Measurements from ENCODE around the gene LDLRAD2. TPM values are rescaled to one million over a fixed set of nuclear protein-coding genes. Genes with fewer than 3 reads are reported as not detected.
"Not testable (repeated sequence)": the region's sequence is repeated elsewhere in the genome, so short reads cannot be mapped to it uniquely, and the experiment has no call there.

Gene LDLRAD2
- total and polyA plus RNA-seq, 2 donors (not counting 1 experiment from before 2014, with no cell fraction given) = not detected

DNA sequence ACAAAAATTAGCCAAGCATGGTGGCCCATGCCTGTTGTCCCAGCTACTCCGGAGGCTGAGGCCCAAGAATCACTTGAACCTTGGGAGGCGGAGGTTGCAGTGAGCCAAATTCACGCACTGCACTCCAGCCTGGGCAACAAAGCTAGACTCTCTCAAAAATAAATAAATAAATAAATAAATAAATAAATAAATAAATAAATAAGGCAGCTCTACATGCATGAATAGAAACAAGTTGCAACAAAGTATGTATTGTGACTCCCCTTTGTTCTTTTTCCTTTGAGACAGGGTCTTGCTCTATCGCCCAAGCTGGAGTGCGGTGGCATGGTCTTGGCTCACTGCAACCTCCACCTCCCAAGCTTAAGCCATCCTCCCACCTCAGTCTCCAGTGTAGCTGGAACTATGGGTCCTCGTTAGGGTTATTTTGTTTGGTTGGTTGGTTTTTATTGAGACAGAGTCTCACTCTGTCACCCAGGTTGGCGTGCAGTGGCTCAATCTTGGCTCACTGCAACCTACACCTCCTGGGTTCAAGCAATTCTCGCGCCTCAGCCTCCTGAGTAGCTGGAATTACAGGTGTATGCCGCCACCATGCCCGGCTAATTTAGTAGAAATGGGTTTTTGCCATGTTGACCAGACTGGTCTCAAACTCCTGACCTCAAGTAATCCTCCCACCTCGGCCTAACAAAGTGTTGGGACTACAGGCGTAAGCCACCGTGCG, 37.1 kb upstream of the LDLRAD2 start:
- H3K27ac ChIP-seq (ENCODE audit: insufficient read depth, low read length) = no peak overlapping the region
- no peak overlapping the region for H3K4me3 ChIP-seq (replicated peaks in 1 of 4; ENCODE audit: control extremely low read depth in 1 of 4, insufficient read depth in 1 of 4, low read depth in 3 of 4, low read length in 4 of 4)
- no peaks in the 10 kb centered on the region for H3K9me3 ChIP-seq (ENCODE audit: control insufficient read depth, insufficient read depth, low read depth, low read length)
- peaks cover 74% of the 10 kb centered on the region for H3K79me2 ChIP-seq (ENCODE audit: control insufficient read depth, insufficient read depth, low read length)
- no peak for TF ChIP-seq CTCF (conservative IDR thresholded peaks at IDR 0.05 in 1 of 2, IDR thresholded peaks at IDR 0.05 in 1 of 2; ENCODE audit: low read depth in 1 of 2, low read length in 2 of 2)
- no peak for TF ChIP-seq EZH2 (IDR thresholded peaks at IDR 0.05; ENCODE audit: low read length, missing control alignments)
- H3K4me2 ChIP-seq (ENCODE audit: extremely low read depth, insufficient read depth, low read length) = no peak overlapping the region
- no peaks in the 10 kb centered on the region for H3K36me3 ChIP-seq (ENCODE audit: control insufficient read depth, insufficient read depth, low read length)
- no peaks in the 10 kb centered on the region for H3K27me3 ChIP-seq (ENCODE audit: control insufficient read depth, insufficient read depth, low read length)
- no peaks in the 10 kb centered on the region for H4K20me1 ChIP-seq (ENCODE audit: control insufficient read depth, extremely low read depth, insufficient read depth, low read length)
- DNase-seq (ENCODE audit: low read depth in 2 of 2) = no peak
- H2AFZ ChIP-seq (ENCODE audit: low read length) = no peak overlapping the region
- H3K9ac ChIP-seq (ENCODE audit: insufficient read depth, low read length) = no peak overlapping the region
- H3K4me1 ChIP-seq (ENCODE audit: control insufficient read depth, extremely low read depth, insufficient read depth, low read length) = no peaks in the 10 kb centered on the region

DNA sequence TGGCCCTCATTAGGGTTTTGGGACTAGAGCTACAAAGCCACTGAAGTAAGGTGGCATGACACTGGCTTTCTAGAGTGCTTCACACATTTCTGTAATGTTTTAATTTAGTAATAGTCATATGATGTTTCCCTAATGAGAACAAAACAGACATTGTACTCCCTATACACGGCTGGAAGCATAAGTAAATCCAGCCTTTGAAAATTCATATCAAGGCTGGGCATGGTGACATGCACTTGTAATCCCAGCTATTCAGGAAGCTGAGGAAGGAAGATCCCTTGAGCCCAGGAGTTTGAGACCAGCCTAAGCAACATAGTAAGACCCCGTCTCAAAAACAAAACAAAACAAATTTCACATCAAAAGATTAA, 36.5 kb upstream of the LDLRAD2 start:
- TF ChIP-seq EZH2 (IDR thresholded peaks at IDR 0.05; ENCODE audit: low read length, missing control alignments) = no peak
- TF ChIP-seq CTCF (conservative IDR thresholded peaks at IDR 0.05 in 1 of 2, IDR thresholded peaks at IDR 0.05 in 1 of 2; ENCODE audit: low read depth in 1 of 2, low read length in 2 of 2) = no peak
- Histone ChIP-seq H3K4me3 (replicated peaks in 1 of 4; ENCODE audit: control extremely low read depth in 1 of 4, insufficient read depth in 1 of 4, low read depth in 3 of 4, low read length in 4 of 4) (no peak overlapping the region), H3K9me3 (ENCODE audit: control insufficient read depth, insufficient read depth, low read depth, low read length) (no peaks in the 10 kb centered on the region), H3K79me2 (ENCODE audit: control insufficient read depth, insufficient read depth, low read length) (peaks cover 78% of the 10 kb centered on the region), H3K36me3 (ENCODE audit: control insufficient read depth, insufficient read depth, low read length) (no peaks in the 10 kb centered on the region), H3K27me3 (ENCODE audit: control insufficient read depth, insufficient read depth, low read length) (no peaks in the 10 kb centered on the region), H4K20me1 (ENCODE audit: control insufficient read depth, extremely low read depth, insufficient read depth, low read length) (no peaks in the 10 kb centered on the region), H3K27ac (ENCODE audit: insufficient read depth, low read length) (no peak overlapping the region), H3K4me2 (ENCODE audit: extremely low read depth, insufficient read depth, low read length) (no peak overlapping the region), H3K4me1 (ENCODE audit: control insufficient read depth, extremely low read depth, insufficient read depth, low read length) (no peaks in the 10 kb centered on the region), H2AFZ (ENCODE audit: low read length) (no peak overlapping the region), H3K9ac (ENCODE audit: insufficient read depth, low read length) (no peak overlapping the region)
- no peak for DNase-seq (ENCODE audit: low read depth in 2 of 2)

DNA sequence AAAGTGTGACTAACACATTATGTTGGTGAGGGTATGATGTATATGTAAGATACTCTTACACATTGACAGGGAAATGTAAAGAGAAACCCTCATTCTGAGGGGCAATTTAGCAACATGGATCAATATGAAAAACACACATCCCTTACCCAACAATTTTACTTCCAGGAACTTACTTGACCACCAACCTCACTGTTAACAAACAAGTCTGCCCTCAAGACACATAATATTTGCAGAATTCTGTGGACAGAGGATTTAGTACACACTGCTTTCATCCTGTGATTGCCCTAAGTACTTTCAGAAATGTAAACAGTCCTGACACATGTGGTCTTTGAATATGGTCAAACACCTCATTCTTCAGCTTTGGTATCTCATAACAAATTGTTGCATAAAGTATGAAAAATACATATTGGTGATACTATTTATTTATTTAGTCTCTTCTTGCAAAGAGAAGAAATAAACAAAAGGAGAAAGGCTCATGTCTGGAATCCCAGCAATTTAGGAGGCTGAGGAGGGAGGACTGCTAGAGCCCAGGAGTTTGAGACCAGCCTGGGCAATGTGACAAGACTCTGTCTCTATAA, 36.0 kb upstream of the LDLRAD2 start:
- Histone ChIP-seq H3K9ac (ENCODE audit: insufficient read depth, low read length) (no peak overlapping the region), H3K79me2 (ENCODE audit: control insufficient read depth, insufficient read depth, low read length) (peaks cover 75% of the 10 kb centered on the region), H3K4me2 (ENCODE audit: extremely low read depth, insufficient read depth, low read length) (no peak overlapping the region), H4K20me1 (ENCODE audit: control insufficient read depth, extremely low read depth, insufficient read depth, low read length) (no peaks in the 10 kb centered on the region), H3K9me3 (ENCODE audit: control insufficient read depth, insufficient read depth, low read depth, low read length) (no peaks in the 10 kb centered on the region), H3K36me3 (ENCODE audit: control insufficient read depth, insufficient read depth, low read length) (no peaks in the 10 kb centered on the region), H2AFZ (ENCODE audit: low read length) (no peak overlapping the region), H3K4me1 (ENCODE audit: control insufficient read depth, extremely low read depth, insufficient read depth, low read length) (no peaks in the 10 kb centered on the region), H3K27ac (ENCODE audit: insufficient read depth, low read length) (no peak overlapping the region), H3K27me3 (ENCODE audit: control insufficient read depth, insufficient read depth, low read length) (no peaks in the 10 kb centered on the region), H3K4me3 (replicated peaks in 1 of 4; ENCODE audit: control extremely low read depth in 1 of 4, insufficient read depth in 1 of 4, low read depth in 3 of 4, low read length in 4 of 4) (no peak overlapping the region)
- TF ChIP-seq EZH2 (IDR thresholded peaks at IDR 0.05; ENCODE audit: low read length, missing control alignments) = no peak
- no peak for TF ChIP-seq CTCF (conservative IDR thresholded peaks at IDR 0.05 in 1 of 2, IDR thresholded peaks at IDR 0.05 in 1 of 2; ENCODE audit: low read depth in 1 of 2, low read length in 2 of 2)
- DNase-seq (ENCODE audit: low read depth in 2 of 2) = peak; percentile 30 to 82

- not testable (repeated sequence) for H3K9me3 ChIP-seq (ENCODE audit: control insufficient read depth, insufficient read depth, low read depth, low read length); DNase-seq (ENCODE audit: low read depth in 2 of 2); H3K27me3 ChIP-seq (ENCODE audit: control insufficient read depth, insufficient read depth, low read length); H3K4me3 ChIP-seq (replicated peaks in 1 of 4; ENCODE audit: control extremely low read depth in 1 of 4, insufficient read depth in 1 of 4, low read depth in 3 of 4, low read length in 4 of 4); H3K4me2 ChIP-seq (ENCODE audit: extremely low read depth, insufficient read depth, low read length); H4K20me1 ChIP-seq (ENCODE audit: control insufficient read depth, extremely low read depth, insufficient read depth, low read length); H2AFZ ChIP-seq (ENCODE audit: low read length); H3K36me3 ChIP-seq (ENCODE audit: control insufficient read depth, insufficient read depth, low read length); H3K27ac ChIP-seq (ENCODE audit: insufficient read depth, low read length); H3K9ac ChIP-seq (ENCODE audit: insufficient read depth, low read length); H3K4me1 ChIP-seq (ENCODE audit: control insufficient read depth, extremely low read depth, insufficient read depth, low read length)
- H3K79me2 ChIP-seq (ENCODE audit: control insufficient read depth, insufficient read depth, low read length) = peaks cover 82% of the 10 kb centered on the region
These were observed 35.1 kb upstream of the LDLRAD2 start for GRCh38 chr1:21776925-21777324.

Measured in fibroblast of lung (primary cell).